H1 (cell line): ENCODE measurements around the gene AGAP1. TPM values are rescaled to one million over a fixed set of nuclear protein-coding genes. Genes with fewer than 3 reads are reported as not detected.

Experiments
- EGR1 ChIP-seq: IDR thresholded peaks from 2 replicates; pipeline ENCODE4 v1.6.1; 2011; ENCODE audit warnings: low read depth, low read length, borderline replicate concordance
- GABPA ChIP-seq: IDR thresholded peaks from 2 replicates; pipeline ENCODE4 v1.6.1; 2011; ENCODE audit warnings: mild to moderate bottlenecking, low read length, moderate library complexity, borderline replicate concordance; ENCODE audit not compliant: insufficient read depth
- KDM4A ChIP-seq: IDR thresholded peaks from one replicate; pipeline ENCODE4 v1.7.1; 2012; ENCODE audit warnings: low read depth, mild to moderate bottlenecking, moderate library complexity, low read length, inconsistent platforms; ENCODE audit not compliant: severe bottlenecking
- POU5F1 ChIP-seq: IDR thresholded peaks from 2 replicates; pipeline ENCODE4 v1.6.1; 2011; ENCODE audit warnings: low read depth, mild to moderate bottlenecking, low read length, moderate library complexity
- SUZ12 ChIP-seq: fragments of 200-600 bp; sonication (generic); IDR thresholded peaks from 2 replicates; pipeline ENCODE4 v1.6.1; 2012; ENCODE audit warnings: mild to moderate bottlenecking, inconsistent platforms, low read length, moderate library complexity, mixed read lengths
- YY1 ChIP-seq: IDR thresholded peaks from 2 replicates; pipeline ENCODE4 v1.6.1; 2011; ENCODE audit warnings: low read depth, mild to moderate bottlenecking, low read length
- polyA plus RNA-seq, 7 experiments: library from polyadenylated mRNA; depleted of rRNA in 3 of 7; stranded (reverse) in 5 of 7; unstranded in 2 of 7; fragments of >200 nt in 5 of 7; fragments of 200-250 nt in 2 of 7; gene quantifications; 1 replicate in 5 of 7; 2 replicates in 1 of 7; 4 replicates in 1 of 7; pipeline versions ENCODE4 v1.2.1 to v1.2.3, GENCODE V29; 2011 to 2013; ENCODE audit warnings: missing spikeins in 2 of 7, mixed read lengths in 2 of 7
- total RNA-seq: library from RNA; stranded (reverse); fragmentation: NEBNext Ultra II Directional; extraction: Animal tissue kit (Norgen Biotek cat#: 25700); gene quantifications from 2 replicates; pipeline ENCODE4 v1.2.1, GENCODE V29; 2021
- TF ChIP-seq, protein P1 (sequence below): fragments of 300-600 bp; sonication (generic); IDR thresholded peaks from 2 replicates; pipeline ENCODE4 v1.7.1; 2012; ENCODE audit warnings: low read length, moderate library complexity, mild to moderate bottlenecking, inconsistent platforms; ENCODE audit not compliant: insufficient replicate concordance

AGAP1 gene
- total and polyA plus RNA-seq, 2 of the 8 experiments (the other 6 are each of a cell fraction or from before 2014, with no cell fraction given) = 18.1 to 39.4 TPM

DNA sequence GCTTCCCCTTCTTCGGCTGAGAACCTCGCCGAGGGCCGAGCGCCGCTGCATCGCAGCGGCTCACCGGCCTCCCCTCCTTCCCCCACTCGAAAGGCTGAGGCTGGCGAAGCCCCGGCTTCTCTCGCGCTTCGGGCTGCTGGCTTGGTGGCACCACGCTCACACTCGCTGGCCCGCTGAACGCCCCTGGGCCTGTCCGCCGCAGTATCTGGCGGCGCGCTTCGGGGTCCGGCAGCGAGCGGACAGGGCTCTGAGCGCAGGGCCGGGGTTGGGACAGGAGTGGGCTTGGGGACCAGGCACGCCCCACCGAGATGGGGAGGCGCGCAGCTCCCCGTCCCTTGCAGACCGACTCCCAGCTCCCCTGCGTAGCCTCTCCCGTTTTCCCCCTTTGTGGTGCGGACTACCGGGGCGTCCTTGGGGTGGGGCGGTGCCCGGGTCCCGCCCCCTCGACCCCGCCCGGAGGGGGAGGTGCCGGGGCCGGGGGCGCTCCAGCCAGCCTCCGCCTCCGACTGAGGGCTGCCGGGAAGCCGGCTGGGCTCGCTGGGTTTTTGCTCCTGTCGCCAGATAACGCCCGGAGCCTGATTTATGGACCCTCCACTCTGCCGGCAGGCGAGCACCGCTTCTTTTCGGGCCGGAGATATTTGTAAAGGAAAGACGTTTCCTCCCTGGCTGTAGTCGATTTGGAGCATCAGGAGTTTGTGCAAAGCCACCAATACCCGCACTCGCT is 670.5 kb downstream of the AGAP1 start (continued):
- TF ChIP-seq, protein P1, sequence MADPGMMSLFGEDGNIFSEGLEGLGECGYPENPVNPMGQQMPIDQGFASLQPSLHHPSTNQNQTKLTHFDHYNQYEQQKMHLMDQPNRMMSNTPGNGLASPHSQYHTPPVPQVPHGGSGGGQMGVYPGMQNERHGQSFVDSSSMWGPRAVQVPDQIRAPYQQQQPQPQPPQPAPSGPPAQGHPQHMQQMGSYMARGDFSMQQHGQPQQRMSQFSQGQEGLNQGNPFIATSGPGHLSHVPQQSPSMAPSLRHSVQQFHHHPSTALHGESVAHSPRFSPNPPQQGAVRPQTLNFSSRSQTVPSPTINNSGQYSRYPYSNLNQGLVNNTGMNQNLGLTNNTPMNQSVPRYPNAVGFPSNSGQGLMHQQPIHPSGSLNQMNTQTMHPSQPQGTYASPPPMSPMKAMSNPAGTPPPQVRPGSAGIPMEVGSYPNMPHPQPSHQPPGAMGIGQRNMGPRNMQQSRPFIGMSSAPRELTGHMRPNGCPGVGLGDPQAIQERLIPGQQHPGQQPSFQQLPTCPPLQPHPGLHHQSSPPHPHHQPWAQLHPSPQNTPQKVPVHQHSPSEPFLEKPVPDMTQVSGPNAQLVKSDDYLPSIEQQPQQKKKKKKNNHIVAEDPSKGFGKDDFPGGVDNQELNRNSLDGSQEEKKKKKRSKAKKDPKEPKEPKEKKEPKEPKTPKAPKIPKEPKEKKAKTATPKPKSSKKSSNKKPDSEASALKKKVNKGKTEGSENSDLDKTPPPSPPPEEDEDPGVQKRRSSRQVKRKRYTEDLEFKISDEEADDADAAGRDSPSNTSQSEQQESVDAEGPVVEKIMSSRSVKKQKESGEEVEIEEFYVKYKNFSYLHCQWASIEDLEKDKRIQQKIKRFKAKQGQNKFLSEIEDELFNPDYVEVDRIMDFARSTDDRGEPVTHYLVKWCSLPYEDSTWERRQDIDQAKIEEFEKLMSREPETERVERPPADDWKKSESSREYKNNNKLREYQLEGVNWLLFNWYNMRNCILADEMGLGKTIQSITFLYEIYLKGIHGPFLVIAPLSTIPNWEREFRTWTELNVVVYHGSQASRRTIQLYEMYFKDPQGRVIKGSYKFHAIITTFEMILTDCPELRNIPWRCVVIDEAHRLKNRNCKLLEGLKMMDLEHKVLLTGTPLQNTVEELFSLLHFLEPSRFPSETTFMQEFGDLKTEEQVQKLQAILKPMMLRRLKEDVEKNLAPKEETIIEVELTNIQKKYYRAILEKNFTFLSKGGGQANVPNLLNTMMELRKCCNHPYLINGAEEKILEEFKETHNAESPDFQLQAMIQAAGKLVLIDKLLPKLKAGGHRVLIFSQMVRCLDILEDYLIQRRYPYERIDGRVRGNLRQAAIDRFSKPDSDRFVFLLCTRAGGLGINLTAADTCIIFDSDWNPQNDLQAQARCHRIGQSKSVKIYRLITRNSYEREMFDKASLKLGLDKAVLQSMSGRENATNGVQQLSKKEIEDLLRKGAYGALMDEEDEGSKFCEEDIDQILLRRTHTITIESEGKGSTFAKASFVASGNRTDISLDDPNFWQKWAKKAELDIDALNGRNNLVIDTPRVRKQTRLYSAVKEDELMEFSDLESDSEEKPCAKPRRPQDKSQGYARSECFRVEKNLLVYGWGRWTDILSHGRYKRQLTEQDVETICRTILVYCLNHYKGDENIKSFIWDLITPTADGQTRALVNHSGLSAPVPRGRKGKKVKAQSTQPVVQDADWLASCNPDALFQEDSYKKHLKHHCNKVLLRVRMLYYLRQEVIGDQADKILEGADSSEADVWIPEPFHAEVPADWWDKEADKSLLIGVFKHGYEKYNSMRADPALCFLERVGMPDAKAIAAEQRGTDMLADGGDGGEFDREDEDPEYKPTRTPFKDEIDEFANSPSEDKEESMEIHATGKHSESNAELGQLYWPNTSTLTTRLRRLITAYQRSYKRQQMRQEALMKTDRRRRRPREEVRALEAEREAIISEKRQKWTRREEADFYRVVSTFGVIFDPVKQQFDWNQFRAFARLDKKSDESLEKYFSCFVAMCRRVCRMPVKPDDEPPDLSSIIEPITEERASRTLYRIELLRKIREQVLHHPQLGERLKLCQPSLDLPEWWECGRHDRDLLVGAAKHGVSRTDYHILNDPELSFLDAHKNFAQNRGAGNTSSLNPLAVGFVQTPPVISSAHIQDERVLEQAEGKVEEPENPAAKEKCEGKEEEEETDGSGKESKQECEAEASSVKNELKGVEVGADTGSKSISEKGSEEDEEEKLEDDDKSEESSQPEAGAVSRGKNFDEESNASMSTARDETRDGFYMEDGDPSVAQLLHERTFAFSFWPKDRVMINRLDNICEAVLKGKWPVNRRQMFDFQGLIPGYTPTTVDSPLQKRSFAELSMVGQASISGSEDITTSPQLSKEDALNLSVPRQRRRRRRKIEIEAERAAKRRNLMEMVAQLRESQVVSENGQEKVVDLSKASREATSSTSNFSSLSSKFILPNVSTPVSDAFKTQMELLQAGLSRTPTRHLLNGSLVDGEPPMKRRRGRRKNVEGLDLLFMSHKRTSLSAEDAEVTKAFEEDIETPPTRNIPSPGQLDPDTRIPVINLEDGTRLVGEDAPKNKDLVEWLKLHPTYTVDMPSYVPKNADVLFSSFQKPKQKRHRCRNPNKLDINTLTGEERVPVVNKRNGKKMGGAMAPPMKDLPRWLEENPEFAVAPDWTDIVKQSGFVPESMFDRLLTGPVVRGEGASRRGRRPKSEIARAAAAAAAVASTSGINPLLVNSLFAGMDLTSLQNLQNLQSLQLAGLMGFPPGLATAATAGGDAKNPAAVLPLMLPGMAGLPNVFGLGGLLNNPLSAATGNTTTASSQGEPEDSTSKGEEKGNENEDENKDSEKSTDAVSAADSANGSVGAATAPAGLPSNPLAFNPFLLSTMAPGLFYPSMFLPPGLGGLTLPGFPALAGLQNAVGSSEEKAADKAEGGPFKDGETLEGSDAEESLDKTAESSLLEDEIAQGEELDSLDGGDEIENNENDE = no peak
- TF ChIP-seq POU5F1 (no peak), YY1 (no peak), EGR1 (no peak), SUZ12 (peak; percentile 60; the same call in 1 of the 2 replicates), KDM4A (peak; percentile 61), GABPA (no peak)
